G401.6 (cell line): Measurements from ENCODE around the gene CRY2.
"Not testable (repeated sequence)": the region's sequence is repeated elsewhere in the genome, so short reads cannot be mapped to it uniquely, and the experiment has no call there.

Source experiments
- FAIRE-seq: peaks from 2 replicates; lab custom pipeline; 2012; peaks lifted over from hg19 to GRCh38; lab: Jason Lieb, UNC

Gene CRY2

GRCh38 chr11:45811571-45812290 is 35.5 kb upstream of the CRY2 start:
- no peak for FAIRE-seq

DNA sequence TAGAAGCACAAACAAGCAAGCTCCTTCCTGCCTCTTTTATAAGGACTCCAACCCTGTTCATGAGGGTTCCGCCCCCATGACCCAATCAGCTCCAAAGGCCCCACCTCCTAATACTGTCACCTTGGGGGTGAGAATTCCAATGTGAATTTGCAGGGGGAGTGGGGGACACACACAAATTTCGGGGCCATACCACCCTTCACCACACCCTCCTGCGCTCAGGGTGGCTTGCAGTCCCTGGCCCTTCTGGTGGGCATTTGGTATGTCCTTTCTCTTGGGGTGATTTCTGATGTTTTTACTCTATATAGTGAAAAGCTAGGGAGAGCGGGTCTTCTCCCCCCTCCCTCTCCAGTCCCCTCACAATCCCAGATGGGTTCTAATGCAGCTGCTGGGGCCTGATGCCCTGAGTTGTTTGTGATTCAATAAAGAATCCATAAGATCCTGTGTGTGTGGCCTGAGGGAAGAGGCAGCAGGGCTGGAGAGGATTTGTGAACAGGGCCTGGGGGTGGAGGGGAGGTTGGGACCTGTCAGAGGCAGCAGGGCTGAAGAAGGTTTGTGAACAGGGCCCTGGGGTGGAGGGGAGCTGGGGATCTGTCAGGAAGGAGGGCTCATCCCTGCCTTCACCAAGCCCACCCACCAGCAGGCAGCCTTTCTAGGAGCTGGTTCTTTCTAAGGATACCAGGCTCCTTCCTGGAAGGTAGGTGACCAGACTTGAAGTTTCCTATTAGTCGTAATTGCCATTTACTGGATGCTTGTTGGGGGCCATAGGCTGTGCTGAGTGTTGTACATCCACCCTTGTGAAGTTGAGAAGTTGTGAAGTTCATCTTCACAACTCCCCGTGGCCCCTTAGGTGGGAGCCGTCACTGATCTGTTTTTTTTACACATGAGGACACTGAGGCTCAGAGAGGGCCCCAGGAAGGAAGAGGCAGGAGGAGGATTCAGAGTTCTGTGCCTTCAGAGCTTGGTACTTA is 34.4 kb upstream of the CRY2 start:
- FAIRE-seq = no peak

DNA sequence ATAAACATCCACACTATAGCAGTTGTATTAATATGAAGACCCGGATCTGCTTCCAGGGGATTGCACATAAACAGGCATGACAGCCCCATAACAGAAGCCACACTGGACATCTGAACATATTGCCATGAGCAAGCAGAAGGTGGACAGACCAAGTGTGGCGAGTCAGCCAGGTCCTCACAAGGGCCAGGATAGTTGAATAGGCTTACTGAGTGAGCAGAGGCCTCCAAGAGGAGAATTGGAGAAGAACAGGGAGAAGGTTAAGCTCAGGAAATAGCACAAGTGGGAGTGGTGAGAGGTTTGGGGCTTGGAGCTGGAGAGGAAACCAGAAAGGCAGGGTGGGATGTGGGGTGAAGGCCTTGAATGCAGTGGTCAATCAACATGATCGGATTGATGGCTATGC is 31.5 kb upstream of the CRY2 start:
- FAIRE-seq = peak; percentile 77

GRCh38 chr11:45816614-45817013 is 30.7 kb upstream of the CRY2 start:
- no peak for FAIRE-seq

- no peak for FAIRE-seq
Measured at GRCh38 chr11:45817191-45817590, 30.1 kb upstream of the CRY2 start.

GRCh38 chr11:45818961-45819605 is 28.2 kb upstream of the CRY2 start:
- FAIRE-seq = no peak

DNA sequence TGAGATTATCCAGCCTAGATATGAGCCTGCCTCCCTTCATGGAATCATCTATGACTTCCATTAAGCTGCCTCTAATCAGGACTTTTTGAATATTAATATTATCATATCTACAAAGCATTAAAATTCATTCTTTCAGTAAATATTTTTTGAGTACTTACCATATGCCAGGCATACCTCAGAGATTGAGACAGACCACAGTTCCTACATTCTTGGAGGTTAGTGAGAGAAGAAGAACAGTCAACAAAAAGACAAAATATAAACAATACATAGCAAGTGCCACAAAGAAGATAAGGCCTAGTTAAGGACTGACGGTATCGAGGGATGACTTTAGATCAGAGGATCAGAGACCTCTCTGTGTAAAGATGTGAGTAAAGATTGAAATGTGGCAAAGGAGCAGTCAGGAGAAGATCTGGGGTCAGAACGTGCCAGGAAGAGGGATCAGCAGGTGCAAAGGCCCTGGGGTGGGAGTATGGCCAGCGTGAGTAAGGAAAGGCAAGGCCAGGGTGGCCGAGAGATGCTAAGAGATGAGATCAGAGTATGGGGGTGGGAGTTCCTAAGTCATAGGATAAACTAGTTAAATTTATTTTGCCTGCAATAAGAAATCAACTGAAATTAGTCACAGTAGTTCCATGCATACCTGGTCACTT is 26.9 kb upstream of the CRY2 start:
- FAIRE-seq = no peak

DNA sequence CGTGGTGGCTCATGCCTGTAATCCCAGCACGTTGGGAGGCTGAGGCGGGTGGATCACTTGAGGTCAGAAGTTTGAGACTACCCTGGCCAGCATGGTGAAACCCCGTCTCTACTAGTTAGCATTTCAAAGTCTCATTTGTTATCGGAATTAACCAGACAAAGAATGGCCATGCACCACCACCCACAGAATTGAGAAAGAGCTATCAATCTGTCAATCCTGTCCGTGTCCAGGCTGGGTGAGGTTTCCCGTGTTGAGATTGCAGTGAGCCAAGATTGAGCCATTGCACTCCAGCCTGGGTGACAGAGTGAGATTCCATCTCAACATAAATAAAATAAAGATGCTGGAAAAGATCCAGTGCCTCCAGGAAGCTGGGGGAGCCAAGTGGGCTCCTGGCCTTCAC is 20.8 kb upstream of the CRY2 start:
- peak; percentile 100 for FAIRE-seq

- no peak for FAIRE-seq
Measured at GRCh38 chr11:45827123-45827522, 20.2 kb upstream of the CRY2 start.

GRCh38 chr11:45828996-45829395 is 18.3 kb upstream of the CRY2 start:
- no peak for FAIRE-seq

DNA sequence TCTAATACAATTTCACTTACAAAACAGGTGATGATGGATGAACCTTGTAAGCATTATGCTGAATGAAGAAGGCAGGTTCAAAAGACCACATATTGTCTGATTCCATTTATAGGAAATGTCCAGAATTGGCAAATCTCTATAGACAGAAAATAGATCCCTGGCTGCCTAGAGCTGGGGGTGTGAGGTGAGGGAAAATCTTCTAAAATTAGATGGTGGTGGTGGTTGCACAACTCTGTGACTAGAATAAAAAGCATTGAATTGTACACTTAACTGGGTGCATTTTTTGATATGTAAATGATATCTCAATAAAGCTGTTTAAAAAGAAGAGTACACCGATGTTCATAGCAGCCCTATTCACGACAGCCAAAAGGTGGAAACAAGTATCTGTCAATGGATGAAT is 16.7 kb upstream of the CRY2 start:
- no peak for FAIRE-seq

DNA sequence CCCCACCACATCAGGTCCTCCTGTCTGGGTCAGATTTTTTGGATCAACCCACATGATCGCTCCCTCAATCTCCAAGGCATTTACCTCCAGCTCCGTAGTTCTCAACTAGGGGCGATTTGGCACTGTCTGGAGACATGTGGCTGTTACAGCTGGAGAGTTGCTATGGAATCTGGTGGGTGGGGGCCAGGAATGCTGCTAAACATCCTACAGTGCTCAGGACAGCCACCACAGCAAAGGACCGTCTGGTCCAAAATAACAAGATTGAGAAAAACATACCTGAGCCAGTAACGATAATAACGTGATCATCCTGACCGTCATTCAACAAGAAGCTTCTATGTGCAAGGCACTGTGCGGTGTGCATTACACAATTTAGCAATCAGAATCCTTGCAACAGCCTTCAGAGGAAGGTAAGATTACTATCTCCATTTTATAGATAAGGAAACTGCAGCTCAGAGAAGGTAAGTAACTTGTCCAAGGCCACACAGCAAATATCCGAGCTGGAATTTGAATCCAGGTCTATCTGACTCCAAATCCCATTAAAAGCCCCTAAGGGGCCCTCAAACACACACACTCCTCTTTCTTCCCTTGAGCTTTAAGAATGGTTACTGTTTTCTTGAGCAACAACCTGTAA is 14.3 kb upstream of the CRY2 start:
- no peak for FAIRE-seq

- no peak for FAIRE-seq
Measured at GRCh38 chr11:45833761-45834160, 13.5 kb upstream of the CRY2 start.

- no peak for FAIRE-seq
Measured at GRCh38 chr11:45834298-45834756, 12.9 kb upstream of the CRY2 start.

DNA sequence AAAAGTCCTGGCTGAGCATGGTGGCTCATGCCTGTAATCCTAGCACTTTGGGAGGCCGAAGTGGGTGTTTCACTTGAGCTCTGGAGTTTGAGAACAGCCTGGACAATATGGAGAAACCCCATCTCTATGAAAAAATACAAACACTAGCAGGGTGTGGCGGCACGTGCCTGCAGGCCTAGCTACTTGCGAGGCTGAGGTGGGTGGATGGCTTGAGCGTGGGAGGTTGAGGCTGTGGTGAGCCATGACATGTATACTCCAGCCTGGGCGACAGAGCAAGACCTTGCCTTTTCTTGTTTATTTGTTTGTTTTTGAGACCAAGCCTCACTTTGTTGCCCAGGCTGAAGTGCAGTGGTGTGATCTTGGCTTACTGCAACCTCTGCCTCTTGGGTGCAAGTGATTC is 8.1 kb upstream of the CRY2 start:
- FAIRE-seq = no peak

- not testable (repeated sequence) for FAIRE-seq
Measured at GRCh38 chr11:45840251-45840650, 7.0 kb upstream of the CRY2 start.

DNA sequence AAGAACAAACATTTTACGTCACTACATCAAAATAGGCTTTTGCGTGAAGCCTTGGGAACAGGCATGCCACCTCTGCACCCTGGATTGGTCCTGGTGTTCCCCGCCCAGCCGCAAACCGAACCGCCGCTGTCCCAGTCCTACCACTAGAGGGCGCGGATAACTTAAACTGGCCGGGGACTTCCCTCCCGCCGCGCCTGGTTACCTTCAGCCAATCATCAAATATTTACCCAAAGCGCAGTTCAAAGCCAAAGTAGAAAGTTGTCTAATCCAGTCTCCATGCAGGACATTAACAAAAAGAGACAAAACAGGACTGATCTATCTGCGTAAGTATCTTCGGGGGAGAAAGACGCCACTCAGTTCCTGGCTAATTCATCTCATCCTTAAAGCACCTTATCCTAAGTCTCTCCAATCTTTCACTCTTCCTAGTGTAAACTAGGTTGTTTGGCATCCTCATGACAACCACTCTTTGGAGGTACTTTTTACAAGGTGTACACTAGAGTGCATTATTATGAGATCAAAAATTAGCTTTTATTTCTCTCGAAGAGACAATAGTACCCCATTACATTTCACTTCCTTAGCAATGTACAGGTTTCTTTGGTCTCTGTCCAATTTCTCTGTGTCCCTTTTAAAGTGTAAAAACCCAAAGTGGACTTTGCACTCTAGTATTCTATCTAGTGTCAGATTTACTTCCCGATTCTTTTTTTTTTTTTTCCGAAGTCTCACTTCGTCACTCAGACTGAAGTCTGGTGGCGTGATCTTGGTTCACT is 3.9 kb upstream of the CRY2 start:
- peak; percentile 88 for FAIRE-seq

DNA sequence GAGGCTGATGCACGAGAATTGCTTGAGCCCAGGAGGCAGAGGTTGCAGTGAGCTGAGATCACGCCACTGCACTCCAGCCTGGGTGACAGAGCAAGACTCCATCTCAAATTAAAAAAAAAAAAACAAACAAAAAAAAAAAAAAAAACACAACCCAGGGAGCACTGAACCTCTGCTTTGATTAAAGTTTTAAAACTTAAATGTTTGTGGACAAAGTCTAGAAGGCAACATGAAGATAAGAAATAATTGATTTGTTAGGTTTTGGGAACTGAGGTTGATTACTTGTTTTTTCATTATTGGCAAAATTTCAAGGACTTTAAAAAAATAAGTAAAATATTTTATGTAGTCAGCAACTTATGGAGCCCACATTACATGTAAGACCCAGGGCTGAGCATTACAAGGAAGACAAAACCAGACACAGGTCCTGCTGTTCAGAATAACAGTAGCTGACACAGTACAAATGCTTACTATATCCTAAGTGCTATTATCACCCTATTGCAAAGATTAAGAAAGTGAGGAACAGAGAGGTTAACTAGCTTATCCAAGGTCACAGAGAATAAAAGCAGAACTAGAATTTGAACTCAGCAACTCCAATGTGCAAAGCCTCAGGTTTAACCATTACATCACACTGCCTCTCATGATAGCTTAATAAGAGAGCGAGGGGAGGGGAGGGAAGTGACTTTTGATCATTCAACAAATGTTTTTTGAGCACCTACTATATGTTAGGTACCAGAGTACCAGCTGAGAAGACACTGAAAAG is 2.3 kb upstream of the CRY2 start:
- no peak for FAIRE-seq

DNA sequence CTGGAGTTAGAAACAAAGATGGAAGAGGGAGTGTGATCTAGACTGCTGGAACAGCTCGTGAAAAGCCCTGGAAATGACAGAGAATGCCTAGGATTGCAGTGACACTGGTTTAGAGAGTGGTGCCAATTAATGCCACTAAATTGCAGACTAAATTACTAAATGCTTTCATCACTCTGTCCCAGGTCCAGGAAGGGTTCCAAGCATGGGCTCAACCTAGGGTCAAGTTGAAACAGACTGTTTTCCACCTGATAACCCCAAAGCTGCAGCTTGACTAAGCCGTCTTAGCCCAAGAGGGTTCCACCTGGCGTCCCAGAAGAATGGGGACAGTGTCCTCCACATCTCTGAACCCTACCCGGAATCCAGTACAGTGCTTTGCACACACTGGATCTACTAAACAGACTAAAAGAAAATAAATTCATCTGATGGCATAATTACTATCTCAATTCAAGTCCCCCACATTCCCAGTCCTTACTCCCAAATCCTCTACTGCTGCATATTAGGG is 1.1 kb upstream of the CRY2 start:
- FAIRE-seq = no peak

- FAIRE-seq = no peak
Measured at GRCh38 chr11:45847911-45848316, 639 bp downstream of the CRY2 start.
